Measurements from ENCODE around the gene GNG7.
A peak's percentile ranks its signal among the peaks of the same experiment; 100 is the strongest.

Gene GNG7

GRCh38 chr19:2524840-2525723 is 177.4 kb downstream of the GNG7 start:
- H3K4me2 ChIP-seq (ENCODE audit: insufficient read depth, low read length, poor library complexity, severe bottlenecking), result peak overlapping the region; percentile 12
- peaks cover 0 to 5% of the 10 kb centered on the region in 2 donors for H3K9me3 ChIP-seq (replicated peaks in 1 of 2; ENCODE audit: control insufficient read depth in 2 of 2, insufficient read depth in 1 of 2, low read depth in 1 of 2, low read length in 2 of 2)
- peak overlapping the region; percentile 87 for H3K14ac ChIP-seq (ENCODE audit: low read length)
- peak overlapping the region; percentile 96 for H3K23ac ChIP-seq (ENCODE audit: low read depth, low read length, poor library complexity)
- H3K27ac ChIP-seq (replicated peaks; ENCODE audit: low read length), result peak overlapping the region; percentile 9
- H2BK5ac ChIP-seq (ENCODE audit: low read length), result peak overlapping the region; percentile 19
- H2BK15ac ChIP-seq (ENCODE audit: low read length), result peak overlapping the region; percentile 75
- peaks cover 6 to 19% of the 10 kb centered on the region in 2 donors for H3K4me1 ChIP-seq (ENCODE audit: control insufficient read depth in 2 of 2, insufficient read depth in 1 of 2, low read depth in 1 of 2, low read length in 2 of 2)
- H3K4ac ChIP-seq (ENCODE audit: low read length), result no peak overlapping the region
- H2AK5ac ChIP-seq (ENCODE audit: low read depth, low read length), result peak overlapping the region; percentile 12
- peak overlapping the region; percentile 5 for H2AFZ ChIP-seq (ENCODE audit: low read length)
- peak overlapping the region; percentile 83 for H3K18ac ChIP-seq (ENCODE audit: low read length)
- peaks cover 3% of the 10 kb centered on the region for H3K79me1 ChIP-seq (ENCODE audit: low read depth, low read length)
- peak overlapping the region; percentile 82 for H3K9ac ChIP-seq (ENCODE audit: low read depth, low read length, poor library complexity)
- H3K4me3 ChIP-seq (ENCODE audit: low read length in 2 of 2), result peak overlapping the region in 1 of 2 donors; percentile 59
- no peaks in the 10 kb centered on the region for H3K36me3 ChIP-seq (replicated peaks in 1 of 2; ENCODE audit: control insufficient read depth in 2 of 2, insufficient read depth in 2 of 2, low read length in 2 of 2)
- DNase-seq (ENCODE audit: low spot score), result no peak
- peak overlapping the region; percentile 47 for H2BK120ac ChIP-seq (ENCODE audit: low read depth, low read length)
- no CpG with 5 or more reads among the region's 45 CpGs for WGBS, 2 donors (ENCODE audit: extremely low coverage in 2 of 2, insufficient read length in 2 of 2, insufficient replicate concordance in 1 of 2)
- peak overlapping the region; percentile 2 for H2BK12ac ChIP-seq (ENCODE audit: low read length)
- no peaks in the 10 kb centered on the region for H3K27me3 ChIP-seq (ENCODE audit: control insufficient read depth in 3 of 3, insufficient read depth in 3 of 3, low read depth in 1 of 3, low read length in 3 of 3)
- peak overlapping the region; percentile 67 for H4K91ac ChIP-seq (ENCODE audit: low read depth, low read length, poor library complexity)
- no peak overlapping the region for H4K8ac ChIP-seq (ENCODE audit: low read depth, low read length)

GRCh38 chr19:2524361-2524839 is 178.1 kb downstream of the GNG7 start:
- H3K27ac ChIP-seq (replicated peaks; ENCODE audit: low read length), result peak overlapping the region; percentile 51
- WGBS, 2 donors (ENCODE audit: extremely low coverage in 2 of 2, insufficient read length in 2 of 2, insufficient replicate concordance in 1 of 2), result no CpG with 5 or more reads among the region's 16 CpGs

GRCh38 chr19:2523630-2524311 is 178.7 kb downstream of the GNG7 start:
- Histone ChIP-seq H2BK120ac (ENCODE audit: low read depth, low read length) (no peak overlapping the region), H4K91ac (ENCODE audit: low read depth, low read length, poor library complexity) (no peak overlapping the region), H3K27ac (replicated peaks; ENCODE audit: low read length) (peak overlapping the region; percentile 51), H2BK15ac (ENCODE audit: low read length) (no peak overlapping the region), H2BK12ac (ENCODE audit: low read length) (no peak overlapping the region), H3K4ac (ENCODE audit: low read length) (no peak overlapping the region), H3K14ac (ENCODE audit: low read length) (peak overlapping the region; percentile 87), H3K18ac (ENCODE audit: low read length) (peak overlapping the region; percentile 3), H3K27me3 (ENCODE audit: control insufficient read depth in 3 of 3, insufficient read depth in 3 of 3, low read depth in 1 of 3, low read length in 3 of 3) (no peaks in the 10 kb centered on the region), H3K4me2 (ENCODE audit: insufficient read depth, low read length, poor library complexity, severe bottlenecking) (no peak overlapping the region), H3K23ac (ENCODE audit: low read depth, low read length, poor library complexity) (peak overlapping the region; percentile 56), H2AFZ (ENCODE audit: low read length) (peak overlapping the region; percentile 86), H4K8ac (ENCODE audit: low read depth, low read length) (no peak overlapping the region), H2AK5ac (ENCODE audit: low read depth, low read length) (no peak overlapping the region), H3K4me3 (ENCODE audit: low read length in 2 of 2) (no peak overlapping the region), H3K79me1 (ENCODE audit: low read depth, low read length) (peaks cover 3% of the 10 kb centered on the region), H3K4me1 (ENCODE audit: control insufficient read depth in 2 of 2, insufficient read depth in 1 of 2, low read depth in 1 of 2, low read length in 2 of 2) (peaks cover 6 to 19% of the 10 kb centered on the region in 2 donors), H3K9ac (ENCODE audit: low read depth, low read length, poor library complexity) (peak overlapping the region; percentile 37), H2BK5ac (ENCODE audit: low read length) (no peak overlapping the region), H3K9me3 (replicated peaks in 1 of 2; ENCODE audit: control insufficient read depth in 2 of 2, insufficient read depth in 1 of 2, low read depth in 1 of 2, low read length in 2 of 2) (peaks cover 0 to 5% of the 10 kb centered on the region in 2 donors), H3K36me3 (replicated peaks in 1 of 2; ENCODE audit: control insufficient read depth in 2 of 2, insufficient read depth in 2 of 2, low read length in 2 of 2) (no peaks in the 10 kb centered on the region)
- no CpG with 5 or more reads among the region's 20 CpGs for WGBS, 2 donors (ENCODE audit: extremely low coverage in 2 of 2, insufficient read length in 2 of 2, insufficient replicate concordance in 1 of 2)
- DNase-seq (ENCODE audit: low spot score), result no peak

More at GRCh38 chr19:2524361-2524839, 178.1 kb downstream of the GNG7 start:
- H3K18ac ChIP-seq (ENCODE audit: low read length), result peak overlapping the region; percentile 83
- H3K36me3 ChIP-seq (replicated peaks in 1 of 2; ENCODE audit: control insufficient read depth in 2 of 2, insufficient read depth in 2 of 2, low read length in 2 of 2), result no peaks in the 10 kb centered on the region
- no peak overlapping the region for H2AFZ ChIP-seq (ENCODE audit: low read length)
- H3K4me3 ChIP-seq (ENCODE audit: low read length in 2 of 2), result peak overlapping the region in 1 of 2 donors; percentile 59
- H4K8ac ChIP-seq (ENCODE audit: low read depth, low read length), result peak overlapping the region; percentile 54
- peak overlapping the region; percentile 82 for H3K9ac ChIP-seq (ENCODE audit: low read depth, low read length, poor library complexity)
- peak overlapping the region; percentile 2 for H2BK12ac ChIP-seq (ENCODE audit: low read length)
- peaks cover 6 to 19% of the 10 kb centered on the region in 2 donors for H3K4me1 ChIP-seq (ENCODE audit: control insufficient read depth in 2 of 2, insufficient read depth in 1 of 2, low read depth in 1 of 2, low read length in 2 of 2)
- peak overlapping the region; percentile 12 for H2AK5ac ChIP-seq (ENCODE audit: low read depth, low read length)
- H2BK15ac ChIP-seq (ENCODE audit: low read length), result no peak overlapping the region
- no peak overlapping the region for H4K91ac ChIP-seq (ENCODE audit: low read depth, low read length, poor library complexity)
- H3K14ac ChIP-seq (ENCODE audit: low read length), result peak overlapping the region; percentile 87
- no peak overlapping the region for H3K4ac ChIP-seq (ENCODE audit: low read length)
- peak overlapping the region; percentile 96 for H3K23ac ChIP-seq (ENCODE audit: low read depth, low read length, poor library complexity)
- peak overlapping the region; percentile 19 for H2BK5ac ChIP-seq (ENCODE audit: low read length)
- H3K9me3 ChIP-seq (replicated peaks in 1 of 2; ENCODE audit: control insufficient read depth in 2 of 2, insufficient read depth in 1 of 2, low read depth in 1 of 2, low read length in 2 of 2), result peaks cover 0 to 5% of the 10 kb centered on the region in 2 donors
- no peak overlapping the region for H2BK120ac ChIP-seq (ENCODE audit: low read depth, low read length)
- H3K4me2 ChIP-seq (ENCODE audit: insufficient read depth, low read length, poor library complexity, severe bottlenecking), result no peak overlapping the region
- H3K79me1 ChIP-seq (ENCODE audit: low read depth, low read length), result peaks cover 3% of the 10 kb centered on the region
- no peak for DNase-seq (ENCODE audit: low spot score)
- H3K27me3 ChIP-seq (ENCODE audit: control insufficient read depth in 3 of 3, insufficient read depth in 3 of 3, low read depth in 1 of 3, low read length in 3 of 3), result no peaks in the 10 kb centered on the region

Measured in neuronal stem cell (in vitro differentiated cells).